ENCODE data around the gene SUPT7L. TPM values are rescaled to one million over a fixed set of nuclear protein-coding genes. Genes with fewer than 3 reads are reported as not detected.

SUPT7L gene
- total and polyA plus RNA-seq, 2 donors from 2014 or later = 28.1 to 29.6 TPM

- Histone ChIP-seq H3K36me3 (ENCODE audit: control insufficient read depth in 2 of 3, insufficient read depth in 3 of 3, low read length in 3 of 3) (peaks cover 6 to 34% (median 17%) of the 10 kb centered on the region in 3 donors), H3K4me1 (ENCODE audit: control insufficient read depth in 2 of 3, insufficient read depth in 2 of 3, low read depth in 1 of 3, low read length in 3 of 3) (no peaks in the 10 kb centered on the region), H3K27ac (ENCODE audit: low read depth in 2 of 2, low read length in 2 of 2) (no peak overlapping the region), H3K9me3 (ENCODE audit: control insufficient read depth in 2 of 3, insufficient read depth in 1 of 3, low read length in 3 of 3) (no peaks in the 10 kb centered on the region), H3K27me3 (ENCODE audit: control insufficient read depth, insufficient read depth, low read length) (no peaks in the 10 kb centered on the region), H3K4me3 (ENCODE audit: low read length in 3 of 3) (no peak overlapping the region), H3K9ac (ENCODE audit: low read length in 3 of 3) (no peak overlapping the region)
- no peak for TF ChIP-seq CTCF (IDR thresholded peaks at IDR 0.05; ENCODE audit: borderline replicate concordance, extremely low read depth, insufficient read depth)
- FAIRE-seq = no peak
- DNase-seq = no peak
- intact Hi-C loops (cut with DNase I) = no loop called here
Measured at GRCh38 chr2:27671235-27671634, 7.8 kb upstream of the SUPT7L start.

GRCh38 chr2:27667446-27667845 is 4.0 kb upstream of the SUPT7L start:
- Histone ChIP-seq H3K36me3 (ENCODE audit: control insufficient read depth in 2 of 3, insufficient read depth in 3 of 3, low read length in 3 of 3) (peaks cover 3 to 15% (median 5%) of the 10 kb centered on the region in 3 donors), H3K27me3 (ENCODE audit: control insufficient read depth, insufficient read depth, low read length) (no peaks in the 10 kb centered on the region), H3K4me1 (ENCODE audit: control insufficient read depth in 2 of 3, insufficient read depth in 2 of 3, low read depth in 1 of 3, low read length in 3 of 3) (peaks cover 3 to 10% (median 10%) of the 10 kb centered on the region in 3 donors), H3K9me3 (ENCODE audit: control insufficient read depth in 2 of 3, insufficient read depth in 1 of 3, low read length in 3 of 3) (no peaks in the 10 kb centered on the region), H3K4me3 (ENCODE audit: low read length in 3 of 3) (no peak overlapping the region), H3K9ac (ENCODE audit: low read length in 3 of 3) (no peak overlapping the region), H3K27ac (ENCODE audit: low read depth in 2 of 2, low read length in 2 of 2) (no peak overlapping the region)
- TF ChIP-seq CTCF (IDR thresholded peaks at IDR 0.05; ENCODE audit: borderline replicate concordance, extremely low read depth, insufficient read depth) = no peak
- DNase-seq = no peak
- FAIRE-seq = no peak
- intact Hi-C loops (cut with DNase I) = no loop called here

GRCh38 chr2:27664622-27665363 is 1.4 kb upstream of the SUPT7L start:
- intact Hi-C loops (cut with DNase I) = no loop called here
- Histone ChIP-seq H3K27ac (ENCODE audit: low read depth in 2 of 2, low read length in 2 of 2) (no peak overlapping the region), H3K4me3 (ENCODE audit: low read length in 3 of 3) (peak overlapping the region; percentile 97 to 100 (median 100))

More at GRCh38 chr2:27664622-27665363, 1.4 kb upstream of the SUPT7L start:
- Histone ChIP-seq H3K9ac (ENCODE audit: low read length in 3 of 3) (peak overlapping the region; percentile 70 to 100 (median 78)), H3K9me3 (ENCODE audit: control insufficient read depth in 2 of 3, insufficient read depth in 1 of 3, low read length in 3 of 3) (no peaks in the 10 kb centered on the region), H3K36me3 (ENCODE audit: control insufficient read depth in 2 of 3, insufficient read depth in 3 of 3, low read length in 3 of 3) (peaks cover 4 to 20% (median 13%) of the 10 kb centered on the region in 3 donors), H3K4me1 (ENCODE audit: control insufficient read depth in 2 of 3, insufficient read depth in 2 of 3, low read depth in 1 of 3, low read length in 3 of 3) (peaks cover 3 to 12% (median 12%) of the 10 kb centered on the region in 3 donors), H3K27me3 (ENCODE audit: control insufficient read depth, insufficient read depth, low read length) (no peaks in the 10 kb centered on the region)
- TF ChIP-seq CTCF (IDR thresholded peaks at IDR 0.05; ENCODE audit: borderline replicate concordance, extremely low read depth, insufficient read depth) = no peak
- FAIRE-seq (no peak), DNase-seq (no peak)

All from kidney (tissue), 14 donors.